Astrocyte of the hippocampus (primary cell): ENCODE results near the gene KBTBD3.

Experiments used
- DNase-seq: peaks from one replicate; pipeline ENCODE4 v3.0.0; 2011; ENCODE audit warnings: low read depth, low spot score

Gene KBTBD3

GRCh38 chr11:106076919-106077608 is at the start of gene KBTBD3:
Gene KBTBD3 (minus strand): TSS chr11:106077347. CDS start chr11:106059097, 18,250 bp downstream.
- peak; percentile 100 for DNase-seq

DNA sequence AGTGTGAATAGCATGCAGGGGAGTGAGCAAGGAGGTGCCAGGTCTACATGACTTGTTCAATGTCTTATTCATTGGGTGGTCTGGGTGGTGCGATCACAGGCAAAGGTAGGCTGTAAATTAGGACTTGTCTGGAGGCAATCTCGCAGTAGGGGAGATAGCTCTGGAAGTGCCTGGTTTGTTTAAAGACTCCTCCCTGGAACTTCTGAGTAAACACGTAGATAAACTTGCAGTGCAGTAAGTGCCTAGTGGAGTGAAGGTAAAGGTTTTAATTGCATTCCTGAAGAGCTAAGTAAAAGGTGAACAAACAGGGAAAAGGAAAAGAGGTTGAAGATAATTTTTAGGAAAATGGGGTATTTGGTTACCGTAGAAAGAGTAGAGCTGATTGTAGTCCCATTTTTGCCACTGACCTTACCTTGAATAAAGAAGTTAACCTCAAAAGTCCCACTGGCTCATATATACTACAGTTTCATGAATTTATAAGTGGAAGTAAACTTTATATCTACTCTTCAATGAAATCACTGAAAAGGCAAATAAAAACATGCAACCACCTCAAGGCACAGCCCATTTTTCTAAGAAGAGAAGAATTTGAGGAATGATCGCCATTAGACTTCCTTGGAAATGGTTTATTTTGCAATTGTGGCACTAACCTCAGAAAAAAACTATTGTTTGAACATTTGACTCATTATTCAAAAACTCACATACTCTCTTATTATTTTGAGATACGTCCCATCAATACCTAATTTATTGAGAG is 44.6 kb upstream of the KBTBD3 start:
- peak; percentile 9 for DNase-seq

GRCh38 chr11:106105986-106106385 is 28.8 kb upstream of the KBTBD3 start:
- DNase-seq = no peak

DNA sequence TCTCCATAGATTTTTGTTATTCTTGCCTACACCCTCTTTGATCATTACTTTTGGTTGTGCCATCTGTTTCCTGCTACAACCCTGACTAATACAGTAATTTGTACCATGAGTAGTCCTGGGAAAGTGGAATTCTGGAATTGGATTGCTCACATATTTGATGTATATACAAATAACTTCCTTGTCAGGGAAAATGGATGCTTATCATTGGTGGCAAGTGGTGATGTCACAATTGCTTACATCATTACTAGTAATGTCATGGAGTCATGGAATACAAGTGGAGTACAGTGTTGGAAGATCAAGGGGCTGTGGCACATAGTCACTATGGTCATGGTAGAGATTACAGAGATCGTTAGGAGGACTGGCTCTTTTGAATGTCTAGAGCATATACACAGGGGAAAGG is 24.7 kb upstream of the KBTBD3 start:
- DNase-seq = no peak

- no peak for DNase-seq
Observed at GRCh38 chr11:106101370-106101769, 24.2 kb upstream of the KBTBD3 start.

DNA sequence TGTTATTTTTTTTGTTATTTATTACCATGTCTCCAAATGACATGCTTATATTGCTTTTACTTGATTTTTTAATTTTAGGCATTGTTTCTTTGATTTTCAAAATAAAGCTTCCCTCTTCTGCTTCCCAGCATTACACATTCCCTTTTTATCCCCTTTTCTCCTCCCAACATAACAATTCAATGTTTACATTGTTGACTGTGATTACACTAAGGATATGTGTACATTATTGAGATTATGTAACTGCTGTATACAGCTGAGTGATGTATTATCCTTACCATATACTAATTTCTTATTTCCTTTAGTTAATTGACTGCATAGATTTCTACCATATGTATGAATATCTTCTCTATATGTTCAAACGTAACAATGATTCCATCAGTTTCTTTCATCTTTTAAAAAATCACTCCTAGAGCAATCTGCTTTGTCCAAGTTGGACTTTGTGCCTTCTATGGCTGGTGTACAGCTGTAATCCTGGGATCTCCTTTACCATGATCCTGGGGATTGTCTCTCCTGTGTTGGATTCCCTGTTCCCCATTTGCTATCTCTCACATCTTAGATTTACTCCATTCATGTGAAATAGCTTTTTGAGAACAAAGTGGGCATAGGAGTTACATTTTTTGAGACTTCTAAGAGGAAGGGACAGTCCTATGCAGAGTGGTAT is 21.9 kb upstream of the KBTBD3 start:
- no peak for DNase-seq

GRCh38 chr11:106092446-106092845 is 15.3 kb upstream of the KBTBD3 start:
- DNase-seq = no peak

GRCh38 chr11:106091480-106092123 is 14.5 kb upstream of the KBTBD3 start:
- peak; percentile 82 for DNase-seq

DNA sequence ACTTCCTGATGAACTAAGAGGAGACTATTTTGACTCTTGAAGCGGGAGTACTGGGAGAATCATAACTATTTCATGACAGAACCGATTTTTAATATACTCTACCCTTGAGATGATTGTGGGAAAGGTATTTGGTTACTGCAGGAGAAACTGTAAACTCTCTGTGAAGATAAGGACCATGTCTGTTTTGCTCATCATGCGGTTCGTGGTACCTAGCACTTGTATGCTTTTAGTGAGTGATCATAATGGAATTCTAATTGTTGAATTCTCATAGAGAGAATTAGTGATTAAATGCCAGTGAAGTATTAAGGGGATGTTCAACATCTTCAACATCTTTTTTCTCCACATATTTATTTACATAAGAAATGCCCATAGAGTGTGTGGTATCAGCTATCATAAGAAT is 11.7 kb upstream of the KBTBD3 start:
- DNase-seq = peak; percentile 17

GRCh38 chr11:106087815-106088435 is 10.8 kb upstream of the KBTBD3 start:
- DNase-seq = peak; percentile 76

DNA sequence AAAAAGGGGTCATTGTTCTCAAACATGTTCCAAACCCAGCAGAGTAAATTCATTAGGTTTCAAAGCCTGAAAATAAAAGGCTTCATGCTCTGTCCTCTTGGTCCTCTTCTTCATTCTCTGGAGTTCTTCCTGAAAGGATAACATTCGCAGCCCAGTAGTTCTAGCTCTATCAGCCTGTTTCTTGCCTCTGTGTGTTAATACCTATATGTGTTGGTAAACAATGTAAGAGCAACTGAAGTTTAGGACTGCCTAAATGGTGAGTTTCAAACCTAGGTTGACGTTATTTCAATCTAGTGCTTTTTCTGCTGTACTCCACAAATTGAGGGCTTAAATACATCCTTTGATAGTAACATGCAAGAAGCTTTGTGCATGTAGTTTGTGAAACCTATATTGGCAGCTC is 9.7 kb upstream of the KBTBD3 start:
- DNase-seq = no peak

GRCh38 chr11:106086135-106086534 is 9.0 kb upstream of the KBTBD3 start:
- DNase-seq = no peak

GRCh38 chr11:106082096-106082495 is 4.9 kb upstream of the KBTBD3 start:
- no peak for DNase-seq

- no peak for DNase-seq
Observed at GRCh38 chr11:106077609-106078455, 685 bp upstream of the KBTBD3 start, which contains the start of gene AASDHPPT. Gene AASDHPPT (plus strand): TSS chr11:106077662. CDS start chr11:106077711, 49 bp downstream.

DNA sequence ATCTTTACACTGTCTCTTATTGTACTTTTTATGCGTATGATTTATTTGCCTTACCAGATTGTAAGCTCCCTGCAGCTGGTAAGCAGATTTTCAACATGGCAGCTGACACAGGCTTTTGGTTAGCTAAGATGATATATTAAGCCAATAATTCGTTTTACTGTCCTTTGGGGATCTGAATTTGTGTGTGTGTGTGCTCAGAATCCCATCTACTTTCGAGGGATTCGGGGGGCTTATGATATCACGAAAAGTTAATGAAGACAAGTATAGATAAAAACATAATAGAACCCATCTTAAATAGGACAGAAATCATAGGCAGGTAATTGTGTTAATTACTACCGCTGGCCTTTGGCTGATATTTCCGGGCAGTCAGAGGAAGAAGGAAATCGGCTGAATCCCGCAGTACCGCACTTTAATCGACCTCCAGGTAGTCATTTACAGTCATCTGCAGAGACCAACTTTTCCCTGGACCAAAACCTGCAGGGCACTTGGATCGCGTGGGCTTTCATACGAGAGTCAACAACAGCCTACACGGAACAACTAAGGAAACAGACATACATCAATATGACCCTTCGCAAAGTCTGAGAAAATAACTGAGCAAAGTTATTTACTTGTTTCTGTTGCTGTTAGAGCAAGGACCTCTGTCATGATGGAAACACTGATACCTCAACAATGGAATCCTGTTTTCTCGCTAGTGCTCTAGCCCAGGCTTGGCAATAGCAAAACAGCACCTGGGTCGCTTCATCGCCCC is 802 bp downstream of the KBTBD3 start:
- no peak for DNase-seq

GRCh38 chr11:106072804-106073203 is 4.3 kb downstream of the KBTBD3 start:
- no peak for DNase-seq

- no peak for DNase-seq
Observed at GRCh38 chr11:106070606-106071005, 6.5 kb downstream of the KBTBD3 start.

- DNase-seq = no peak
Observed at GRCh38 chr11:106063009-106063408, 14.1 kb downstream of the KBTBD3 start.

DNA sequence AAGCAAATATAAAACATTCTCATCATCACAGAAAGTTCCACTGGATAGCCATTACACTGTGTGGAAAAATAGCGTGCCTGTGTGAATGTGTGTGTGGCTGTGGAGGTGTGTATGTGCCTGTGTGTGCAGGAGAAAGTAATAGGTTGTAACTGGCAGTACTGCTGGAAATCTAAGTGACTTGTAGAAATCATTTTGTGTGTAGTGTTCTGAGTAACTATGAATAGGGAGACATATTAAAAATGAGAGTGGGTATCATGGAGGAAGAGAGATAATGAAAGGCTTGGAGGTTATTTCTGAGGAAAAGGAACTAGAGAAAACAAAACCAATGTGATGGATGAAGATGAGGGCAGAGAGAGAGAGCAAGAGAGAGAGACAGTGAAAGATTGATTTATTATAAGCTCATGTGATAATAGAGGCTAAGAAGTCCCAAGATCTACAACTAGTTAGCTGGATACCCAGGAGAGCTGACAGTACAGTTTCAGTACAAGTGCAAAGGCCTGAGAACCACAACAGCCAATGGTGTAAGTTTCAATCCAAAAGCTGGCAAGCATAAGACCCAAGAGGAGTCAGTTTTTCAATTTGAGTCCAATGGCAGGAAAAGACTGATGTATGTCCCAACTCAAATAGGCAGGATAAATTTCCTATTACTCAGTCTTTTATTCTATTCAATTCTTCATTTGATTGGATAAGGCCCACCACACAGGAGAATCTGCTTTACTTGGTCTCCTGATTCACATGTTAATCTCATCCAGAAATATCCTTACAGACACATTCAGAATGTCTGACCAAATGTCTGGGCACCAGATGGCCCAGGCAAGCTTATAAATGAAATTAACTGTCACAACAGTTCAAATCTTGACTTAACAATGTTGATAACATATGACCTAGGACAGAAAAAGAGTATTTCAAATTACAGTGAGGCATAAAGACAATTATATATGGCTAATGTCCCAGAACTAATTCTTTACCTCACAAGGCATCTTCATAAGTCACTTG is 14.9 kb downstream of the KBTBD3 start:
- no peak for DNase-seq
